Stimulated activated CD8-positive, alpha-beta memory T cell treated with anti-CD3 and anti-CD28 coated beads, Interleukin-7, amount 100 ng/mL, for 24 hours (primary cell): Measurements from ENCODE around the gene CCDC175.

Experiments
- DNase-seq: peaks from one replicate; pipeline ENCODE4 v3.0.0-alpha.2; 2020; ENCODE audit warnings: low read depth

The CCDC175 gene

GRCh38 chr14:59576332-59577294 lies at the start of gene CCDC175:
TSS of gene CCDC175 (minus strand) at chr14:59576812. CDS start at chr14:59576775, 37 bp downstream.
- peak; percentile 59 for DNase-seq

DNA sequence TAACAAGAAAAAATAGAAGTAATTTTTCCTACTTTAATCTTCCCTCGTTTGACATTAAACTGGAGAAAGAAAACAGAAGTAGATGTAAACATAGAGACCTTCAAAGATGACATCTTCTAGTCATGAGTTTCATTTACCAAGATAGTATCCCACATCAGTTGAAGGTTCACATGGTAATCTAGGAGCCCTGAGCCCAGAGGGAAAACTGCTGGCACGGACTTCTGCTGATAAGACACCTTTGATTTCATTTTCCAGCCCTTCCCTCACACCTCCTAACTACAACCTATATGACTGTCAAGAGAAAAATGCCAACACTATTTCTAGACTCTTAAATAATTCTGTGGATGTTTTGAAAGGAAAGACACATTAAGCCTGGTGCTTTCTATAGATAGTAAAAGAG lies 46.0 kb upstream of the CCDC175 start:
- DNase-seq, result no peak

DNA sequence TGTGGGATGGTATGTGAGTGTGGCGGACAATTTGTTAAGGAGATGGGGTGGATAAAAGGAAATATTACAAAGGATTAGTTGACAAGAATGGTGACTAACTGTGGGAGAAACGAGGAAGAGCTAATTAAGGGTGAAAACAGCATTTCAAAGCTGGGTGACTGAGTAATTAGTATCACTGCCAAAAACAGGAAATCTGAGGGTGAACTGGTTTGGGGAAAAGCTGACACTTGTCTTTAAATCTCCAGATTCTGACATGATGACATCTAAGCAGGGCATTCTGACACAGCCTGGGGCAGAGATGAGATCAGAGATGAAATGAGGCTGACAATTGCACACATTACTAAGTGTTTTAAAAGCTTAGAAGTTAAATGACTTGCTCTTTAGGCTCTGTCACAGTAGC lies 42.4 kb upstream of the CCDC175 start:
- DNase-seq, result no peak

DNA sequence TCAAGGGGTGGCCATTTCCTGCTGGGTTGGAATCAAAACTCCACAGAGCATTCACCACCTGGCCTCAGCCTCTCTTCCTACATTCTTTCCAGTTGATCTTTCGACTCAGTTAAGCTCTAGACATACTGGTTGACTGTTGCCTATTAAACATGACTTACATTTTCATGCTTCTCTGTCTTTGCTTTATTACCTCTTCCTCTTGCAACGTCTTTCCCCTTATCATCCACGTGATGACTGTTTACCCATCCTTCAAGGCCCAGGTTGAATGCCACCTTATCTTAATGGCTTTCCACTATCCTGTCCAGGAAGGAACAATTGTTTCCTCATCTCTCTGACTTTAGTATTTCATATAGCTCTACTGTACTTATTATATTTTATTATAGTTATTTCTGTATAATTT lies 24.4 kb upstream of the CCDC175 start:
- DNase-seq, result no peak

- no peak for DNase-seq
Observed at GRCh38 chr14:59600211-59600945, 23.8 kb upstream of the CCDC175 start.

- no peak for DNase-seq
Observed at GRCh38 chr14:59595071-59595470, 18.5 kb upstream of the CCDC175 start.

DNA sequence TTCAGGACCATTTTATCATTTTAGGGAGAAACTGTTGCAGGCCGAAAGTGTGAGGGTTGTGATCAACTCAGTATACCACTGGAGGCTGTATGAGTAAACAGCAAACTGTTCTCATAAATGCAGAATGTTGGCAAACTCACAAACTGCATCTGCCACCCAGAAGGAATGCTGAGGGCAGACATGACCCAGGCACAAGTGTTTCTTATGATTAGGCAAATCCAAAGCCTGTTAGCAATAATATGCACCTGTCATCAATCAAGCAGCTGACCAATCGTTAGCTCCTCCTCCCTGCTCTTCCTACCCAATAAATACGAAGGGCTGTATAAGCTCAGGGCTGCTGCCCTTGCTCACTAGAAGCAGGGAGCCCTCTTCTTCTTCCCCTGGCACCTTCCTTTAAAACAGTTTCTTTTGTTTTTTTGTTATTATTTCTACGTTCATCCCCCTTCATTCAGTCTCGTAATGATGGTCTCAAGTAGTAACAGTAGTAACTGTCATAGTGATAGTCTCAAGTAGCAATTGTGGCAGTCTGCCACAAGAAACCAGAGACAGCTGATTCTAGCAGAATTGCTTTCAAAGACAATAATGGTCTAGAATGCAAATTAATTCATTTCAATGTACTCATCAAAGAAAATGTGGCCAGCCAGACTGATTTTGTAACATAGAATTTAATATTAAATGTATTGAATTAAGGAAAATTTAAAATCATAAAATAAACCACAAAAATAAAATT lies 15.2 kb upstream of the CCDC175 start:
- DNase-seq, result no peak

- no peak for DNase-seq
Observed at GRCh38 chr14:59588101-59588500, 11.5 kb upstream of the CCDC175 start.

GRCh38 chr14:59585891-59586554 lies 9.4 kb upstream of the CCDC175 start:
- no peak for DNase-seq

GRCh38 chr14:59583755-59584154 lies 7.1 kb upstream of the CCDC175 start:
- no peak for DNase-seq

DNA sequence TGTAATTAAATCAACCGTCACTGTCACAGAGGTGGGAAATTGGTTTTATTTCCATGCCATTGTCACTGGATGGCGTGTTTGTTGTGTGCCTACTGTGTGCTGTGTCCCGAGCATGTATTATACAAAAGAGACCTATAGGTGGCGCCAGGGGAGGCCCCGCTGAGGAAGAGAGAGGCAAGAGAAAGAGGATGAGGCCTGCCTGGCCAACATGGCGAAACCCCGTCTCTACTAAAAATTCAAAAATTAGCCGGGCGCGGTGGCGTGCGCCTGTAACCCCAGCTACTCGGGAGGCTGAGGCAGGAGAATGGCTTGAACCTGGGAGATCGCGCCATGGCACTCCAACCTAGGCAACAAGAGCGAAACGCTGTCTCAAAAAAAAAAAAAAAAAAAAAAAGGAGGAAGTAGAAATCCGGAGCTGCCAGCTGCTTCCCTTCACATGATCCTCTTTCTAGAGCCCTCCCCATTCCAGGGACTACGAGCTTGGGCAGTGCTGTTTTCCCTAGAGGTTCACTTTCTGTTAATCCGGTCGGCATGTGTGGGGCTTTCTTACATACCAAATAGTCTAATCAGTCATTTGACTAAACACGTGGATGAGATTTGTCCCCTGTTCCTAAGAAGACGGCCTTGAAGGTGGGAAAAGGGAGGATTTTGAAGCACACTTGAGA lies 6.4 kb upstream of the CCDC175 start:
- no peak for DNase-seq

DNA sequence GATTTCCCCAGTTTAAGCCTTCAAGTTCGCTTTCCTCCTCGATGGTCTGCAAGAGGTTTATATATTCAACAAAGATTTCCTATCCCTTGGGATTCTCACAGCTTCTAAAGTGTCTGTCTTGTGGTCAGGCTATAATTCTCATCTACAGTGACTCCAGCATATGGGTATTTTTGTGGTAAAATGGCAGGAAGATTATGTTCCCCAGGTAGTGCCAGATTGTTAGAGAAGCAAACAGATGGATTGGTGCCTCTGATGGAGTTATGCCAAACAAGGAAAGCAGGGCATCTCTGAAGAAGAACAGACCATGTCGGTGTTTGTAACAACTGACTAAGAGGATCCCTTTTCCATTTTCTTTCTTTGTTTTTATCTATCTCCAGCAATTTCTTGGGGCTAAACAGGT lies 5.5 kb upstream of the CCDC175 start:
- DNase-seq, result no peak

DNA sequence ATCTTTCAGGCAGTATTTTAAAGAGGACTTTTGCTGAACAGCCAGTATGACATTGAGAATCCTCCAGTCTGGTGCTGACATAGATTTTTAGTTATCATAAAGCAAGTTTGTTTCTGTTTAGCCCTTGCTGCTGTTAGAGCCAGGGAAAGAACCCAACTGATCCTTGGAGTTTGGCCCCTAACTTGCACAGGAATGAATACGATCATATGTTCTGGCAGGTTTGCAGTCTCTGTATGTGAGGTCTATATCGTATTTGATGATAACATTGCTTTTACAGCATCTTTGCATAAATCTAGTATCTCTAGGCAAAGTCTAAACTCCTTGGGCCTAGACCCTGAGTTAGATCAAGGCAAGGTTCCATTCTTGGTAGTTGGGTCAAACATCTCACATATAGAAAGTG lies 4.3 kb upstream of the CCDC175 start:
- no peak for DNase-seq

DNA sequence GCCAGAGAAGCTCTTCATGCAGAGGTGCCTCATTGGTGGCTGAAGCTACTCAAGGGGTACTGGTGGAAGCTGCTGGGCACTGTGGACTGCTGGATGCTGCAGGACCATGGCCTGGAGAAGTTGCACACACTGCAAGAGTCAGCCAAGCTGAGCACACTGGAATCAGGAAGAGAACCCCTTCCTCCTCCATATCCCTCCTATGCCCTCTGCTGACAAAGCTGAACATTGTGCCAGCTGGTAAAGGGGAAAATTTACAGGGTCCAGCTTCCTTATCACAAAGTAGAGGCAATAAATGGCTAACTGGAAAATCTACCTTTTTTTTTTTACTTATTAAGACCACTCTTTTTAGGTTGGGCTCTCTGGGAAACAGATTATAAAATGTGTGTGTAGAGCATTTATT lies 6.5 kb downstream of the CCDC175 start:
- no peak for DNase-seq

DNA sequence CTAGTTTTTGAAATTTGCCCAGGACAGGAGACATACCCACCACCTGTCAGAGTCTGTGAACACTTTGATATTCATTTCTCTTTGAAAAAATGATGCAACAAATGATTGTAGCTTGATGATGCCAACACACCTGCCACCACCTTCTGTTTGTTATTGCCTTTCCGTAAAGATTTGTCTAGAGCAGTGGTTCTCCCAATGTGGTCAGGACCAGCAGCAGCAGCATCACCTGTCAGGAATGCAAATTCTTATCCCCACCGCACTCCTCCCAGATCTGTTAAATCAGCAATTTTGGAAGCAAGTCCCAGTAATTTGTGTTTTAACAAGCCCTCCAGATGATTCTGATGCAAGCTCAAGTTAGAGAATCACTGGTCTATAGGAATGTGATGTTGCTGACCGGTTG lies 9.9 kb downstream of the CCDC175 start:
- DNase-seq, result no peak

DNA sequence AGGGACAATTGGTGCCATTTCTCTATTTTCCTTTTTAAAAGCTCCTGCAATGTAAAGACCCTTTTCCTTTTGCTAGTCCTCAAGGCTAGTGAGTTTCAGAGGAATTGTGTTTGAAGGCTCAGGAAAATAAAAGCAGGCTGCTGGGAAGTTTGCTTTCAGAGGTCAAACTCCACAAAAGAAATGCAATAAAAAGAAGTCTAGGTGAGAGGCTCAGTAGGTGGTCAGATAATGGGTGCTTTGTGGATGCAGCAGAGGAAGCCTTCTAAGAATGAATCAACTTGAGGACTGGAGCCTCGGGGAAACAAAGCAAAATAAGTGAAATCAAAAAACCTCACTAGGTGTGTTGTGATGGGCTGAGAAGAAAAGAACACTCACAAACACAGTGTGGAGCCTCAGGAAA lies 10.3 kb downstream of the CCDC175 start:
- no peak for DNase-seq

DNA sequence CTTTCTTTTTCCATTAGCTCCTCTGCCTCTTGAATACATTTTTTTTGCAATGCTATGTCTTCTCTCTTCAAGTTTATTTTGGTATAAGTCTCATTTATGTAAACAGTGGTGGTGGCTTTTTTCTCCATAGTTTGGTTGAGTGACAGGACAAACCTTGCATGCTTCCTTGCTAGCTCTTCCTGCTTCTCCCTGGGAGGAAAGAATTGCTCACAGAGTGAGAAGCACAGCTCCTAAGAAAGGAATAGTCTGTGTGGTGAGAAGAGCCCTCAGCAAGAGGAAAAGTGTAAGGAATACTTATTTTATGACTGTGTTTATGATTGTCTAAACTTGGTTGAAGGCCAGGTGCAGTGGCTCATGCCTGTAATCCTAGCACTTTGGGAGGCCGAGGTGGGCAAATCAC lies 11.5 kb downstream of the CCDC175 start:
- DNase-seq, result no peak

DNA sequence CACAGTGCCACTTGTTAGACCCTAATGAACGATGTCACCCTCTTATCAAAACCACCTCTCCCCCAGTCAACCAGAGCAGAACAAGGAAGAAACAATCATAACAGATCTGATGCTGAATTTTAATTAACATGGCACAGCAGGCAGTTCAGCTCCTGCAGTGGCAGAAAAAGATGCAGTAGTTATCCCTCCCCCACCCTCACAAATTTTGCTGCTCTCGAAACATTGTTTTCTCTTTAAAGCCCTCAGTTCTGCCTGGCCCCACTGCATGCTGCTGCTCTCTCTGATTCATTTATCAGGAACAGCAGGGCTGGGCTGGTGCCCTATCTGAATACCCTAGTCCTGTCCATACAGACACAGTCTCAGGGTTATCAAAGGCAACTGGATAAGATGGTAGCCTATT lies 12.2 kb downstream of the CCDC175 start:
- no peak for DNase-seq

DNA sequence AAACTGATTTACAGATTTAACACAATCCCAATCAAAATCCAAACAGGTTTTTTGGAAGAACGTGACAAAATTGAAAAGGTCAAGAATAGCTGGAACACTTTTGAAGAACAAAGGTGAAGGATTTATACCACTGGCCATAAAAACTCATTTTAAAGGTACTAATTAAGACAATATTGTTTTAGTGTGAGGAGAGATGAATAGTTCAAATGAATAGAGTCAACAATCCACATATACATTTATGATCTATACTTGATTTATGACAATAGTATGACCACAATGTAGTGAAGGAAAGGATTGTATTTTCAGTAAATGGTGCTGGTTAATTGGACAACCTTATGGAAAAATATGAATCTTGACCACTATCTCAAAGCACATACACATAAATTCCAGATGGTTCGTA lies 29.3 kb downstream of the CCDC175 start:
- DNase-seq, result no peak

DNA sequence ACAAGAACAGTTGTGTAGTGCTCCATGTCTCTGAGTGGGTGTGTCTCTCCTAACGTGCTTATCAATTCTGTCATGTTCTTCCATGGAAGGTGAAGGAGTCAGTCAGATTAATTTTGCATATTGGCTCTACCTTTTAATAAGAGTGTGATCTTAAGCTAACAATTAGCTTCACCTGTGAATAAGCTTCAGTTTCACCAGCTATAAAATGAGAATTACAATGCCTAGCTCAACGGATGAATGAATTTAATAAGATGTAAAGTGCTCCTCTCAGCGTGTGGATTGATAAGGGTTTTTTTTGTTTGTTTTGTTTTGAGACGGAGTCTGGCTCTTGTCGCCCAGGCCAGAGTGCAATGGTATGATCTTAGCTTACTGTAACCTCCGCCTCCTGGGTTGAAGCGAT lies 32.7 kb downstream of the CCDC175 start:
- no peak for DNase-seq

DNA sequence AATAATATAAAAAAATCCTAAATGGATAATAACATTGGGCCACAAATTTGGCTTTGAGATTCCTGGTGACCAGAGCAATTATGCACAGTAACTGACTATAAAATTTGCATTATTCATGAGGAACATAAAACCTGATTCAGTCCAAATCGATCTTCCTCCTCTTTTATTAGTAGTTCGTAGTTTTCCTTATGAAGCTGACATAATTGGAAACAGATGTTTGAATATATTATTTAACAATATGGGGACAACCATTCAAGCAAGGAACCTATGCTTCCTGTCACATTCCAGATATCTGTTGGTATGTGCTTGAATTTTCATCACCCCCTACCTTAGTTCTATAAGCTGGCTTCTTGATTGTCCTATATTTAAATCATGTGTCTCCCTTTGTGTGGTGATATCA lies 34.9 kb downstream of the CCDC175 start:
- DNase-seq, result no peak

DNA sequence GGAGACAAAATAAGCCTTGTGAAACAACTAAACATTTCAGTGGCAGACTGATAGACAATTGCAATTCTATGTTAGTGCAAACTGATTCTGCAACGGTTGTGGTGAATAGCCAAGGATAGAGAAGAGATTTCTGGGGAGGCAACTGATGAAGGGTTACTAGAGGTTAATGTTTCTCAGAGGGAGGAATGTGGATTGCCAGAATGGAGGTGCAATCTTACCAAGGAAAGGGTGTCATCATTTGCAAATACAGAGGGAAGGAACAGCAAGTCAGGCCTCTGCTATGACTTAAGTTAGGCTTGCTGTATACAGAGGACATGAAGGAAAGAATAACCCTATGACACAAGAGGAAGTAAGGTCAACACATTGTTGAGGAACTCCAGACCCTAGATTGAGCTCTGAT lies 35.8 kb downstream of the CCDC175 start:
- DNase-seq, result no peak
